GM10248 (cell line): ENCODE results near the gene MAN2A2.

ENCODE experiments used
- CTCF ChIA-PET: fragments of 300-600 bp; sonication (Branson Sonifier 250); formaldehyde crosslinking; extraction: SDS; loops from one replicate; lab custom pipeline; 2021; ENCODE audit warnings: antibody characterized with exemption; lab: Yijun Ruan, JAX
- POLR2A ChIA-PET: fragments of 350-650 bp; sonication (Branson Sonifier 250); formaldehyde crosslinking; extraction: SDS; loops from one replicate; lab custom pipeline; 2020; ENCODE audit warnings: antibody characterized with exemption; lab: Yijun Ruan, JAX
- DNase-seq: peaks from one replicate; pipeline ENCODE4 v3.0.0; 2012; ENCODE audit errors: extremely low spot score
- CTCF ChIP-seq: IDR thresholded peaks from 2 replicates; pipeline ENCODE4 v1.5.1; 2012; ENCODE audit warnings: mild to moderate bottlenecking, low read depth; ENCODE audit errors: extremely low read depth, missing control alignments, control extremely low read depth

Gene MAN2A2

GRCh38 chr15:90865702-90866101 lies 37.4 kb upstream of the MAN2A2 start:
- ChIA-PET CTCF (no interaction called here), POLR2A (no interaction called here)
- no peak for TF ChIP-seq CTCF
- no peak for DNase-seq

- TF ChIP-seq CTCF: no peak
- ChIA-PET CTCF (no interaction called here), POLR2A (no interaction called here)
- DNase-seq: no peak
Measured at GRCh38 chr15:90866161-90866715, 36.9 kb upstream of the MAN2A2 start.

DNA sequence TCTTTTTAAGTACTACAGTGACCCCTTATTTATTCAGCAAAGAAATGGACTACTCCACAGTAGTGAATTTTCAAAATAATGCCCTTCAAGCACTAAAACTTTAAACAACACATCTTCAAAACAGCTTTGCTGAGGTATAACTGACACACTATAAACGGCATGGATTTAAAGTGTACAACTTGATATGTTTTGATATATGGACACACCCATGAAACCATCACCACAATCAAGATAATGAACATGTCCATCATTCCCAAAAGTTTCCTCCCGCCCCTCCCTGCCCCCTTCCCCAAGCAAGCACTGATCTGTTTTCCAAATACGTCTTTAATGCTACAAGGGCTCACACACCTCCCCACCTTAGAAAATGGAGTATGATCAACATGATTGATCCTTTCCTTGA lies 36.3 kb upstream of the MAN2A2 start:
- ChIA-PET CTCF (interaction anchor here (1.7 to 2.2 kb wide), 2 partner anchors 19 to 219 kb away, joined by 4 to 11 read pairs; no protein-coding TSS in a partner anchor), POLR2A (no interaction called here)
- no peak for TF ChIP-seq CTCF
- no peak for DNase-seq

- ChIA-PET POLR2A (interaction anchor here (0.6 kb wide), 1 partner anchor 17 kb away, joined by 3 read pairs; no protein-coding TSS in a partner anchor), CTCF (interaction anchor here (1.3 to 2.2 kb wide), 4 partner anchors 18 to 220 kb away, joined by 4 to 11 read pairs (median 4); partner anchors contain the start of gene HDDC3)
- no peak for DNase-seq
- TF ChIP-seq CTCF: no peak
Measured at GRCh38 chr15:90868261-90868689, 34.8 kb upstream of the MAN2A2 start, which contains the start of gene FURIN. Gene FURIN, plus strand, starts transcription at chr15:90868588. Its CDS starts 7,153 bp downstream, at chr15:90875741.

- DNase-seq: no peak
- ChIA-PET CTCF (no interaction called here), POLR2A (no interaction called here)
- TF ChIP-seq CTCF: no peak
Measured at GRCh38 chr15:90869140-90869541, 34.0 kb upstream of the MAN2A2 start.

DNA sequence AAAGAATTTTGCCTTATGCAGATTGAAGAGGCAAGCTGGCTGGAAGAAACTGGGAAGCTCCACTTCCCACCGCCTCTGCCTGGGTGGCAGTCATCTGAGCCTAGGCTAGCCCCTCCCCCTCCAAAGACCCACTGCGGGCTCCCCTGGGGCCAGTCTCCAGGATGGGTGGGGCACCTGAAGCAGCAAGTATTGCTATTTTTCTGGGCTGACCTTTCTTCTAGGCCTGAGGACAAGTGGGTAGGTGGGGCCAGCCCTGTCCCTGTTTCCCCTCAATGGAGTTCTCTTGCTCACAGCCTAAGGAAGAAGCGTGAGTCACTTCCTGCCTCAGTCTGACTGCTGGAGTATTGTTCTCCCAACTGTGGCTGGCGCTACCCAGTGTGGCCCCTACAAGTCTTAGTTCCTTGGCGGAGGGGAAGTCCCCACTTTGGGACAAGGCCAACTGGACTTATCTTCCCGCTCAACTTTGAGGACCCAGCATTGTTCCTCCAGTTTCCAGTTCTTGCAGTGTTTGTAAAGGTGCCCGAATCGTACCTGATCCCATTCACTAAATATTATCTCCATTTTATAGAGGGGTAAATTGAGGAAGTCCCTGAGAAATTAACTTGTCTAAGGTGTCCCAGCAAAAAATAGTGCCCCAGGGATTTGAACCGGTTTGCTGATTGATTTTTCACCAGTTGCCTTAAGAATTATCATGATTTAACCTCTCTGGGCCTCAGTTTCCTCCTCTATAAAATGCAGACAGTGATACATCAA lies 33.3 kb upstream of the MAN2A2 start:
- ChIA-PET CTCF (interaction anchor here (1.0 to 2.8 kb wide), 3 partner anchors 11 to 52 kb away, joined by 3 to 14 read pairs (median 4); partner anchors contain the start of gene FES), POLR2A (no interaction called here)
- TF ChIP-seq CTCF: no peak
- DNase-seq: no peak
